ENCODE results near the gene EEFSEC.
A peak's percentile ranks its signal among the peaks of the same experiment; 100 is the strongest.

EEFSEC gene, protein sequence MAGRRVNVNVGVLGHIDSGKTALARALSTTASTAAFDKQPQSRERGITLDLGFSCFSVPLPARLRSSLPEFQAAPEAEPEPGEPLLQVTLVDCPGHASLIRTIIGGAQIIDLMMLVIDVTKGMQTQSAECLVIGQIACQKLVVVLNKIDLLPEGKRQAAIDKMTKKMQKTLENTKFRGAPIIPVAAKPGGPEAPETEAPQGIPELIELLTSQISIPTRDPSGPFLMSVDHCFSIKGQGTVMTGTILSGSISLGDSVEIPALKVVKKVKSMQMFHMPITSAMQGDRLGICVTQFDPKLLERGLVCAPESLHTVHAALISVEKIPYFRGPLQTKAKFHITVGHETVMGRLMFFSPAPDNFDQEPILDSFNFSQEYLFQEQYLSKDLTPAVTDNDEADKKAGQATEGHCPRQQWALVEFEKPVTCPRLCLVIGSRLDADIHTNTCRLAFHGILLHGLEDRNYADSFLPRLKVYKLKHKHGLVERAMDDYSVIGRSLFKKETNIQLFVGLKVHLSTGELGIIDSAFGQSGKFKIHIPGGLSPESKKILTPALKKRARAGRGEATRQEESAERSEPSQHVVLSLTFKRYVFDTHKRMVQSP

DNA sequence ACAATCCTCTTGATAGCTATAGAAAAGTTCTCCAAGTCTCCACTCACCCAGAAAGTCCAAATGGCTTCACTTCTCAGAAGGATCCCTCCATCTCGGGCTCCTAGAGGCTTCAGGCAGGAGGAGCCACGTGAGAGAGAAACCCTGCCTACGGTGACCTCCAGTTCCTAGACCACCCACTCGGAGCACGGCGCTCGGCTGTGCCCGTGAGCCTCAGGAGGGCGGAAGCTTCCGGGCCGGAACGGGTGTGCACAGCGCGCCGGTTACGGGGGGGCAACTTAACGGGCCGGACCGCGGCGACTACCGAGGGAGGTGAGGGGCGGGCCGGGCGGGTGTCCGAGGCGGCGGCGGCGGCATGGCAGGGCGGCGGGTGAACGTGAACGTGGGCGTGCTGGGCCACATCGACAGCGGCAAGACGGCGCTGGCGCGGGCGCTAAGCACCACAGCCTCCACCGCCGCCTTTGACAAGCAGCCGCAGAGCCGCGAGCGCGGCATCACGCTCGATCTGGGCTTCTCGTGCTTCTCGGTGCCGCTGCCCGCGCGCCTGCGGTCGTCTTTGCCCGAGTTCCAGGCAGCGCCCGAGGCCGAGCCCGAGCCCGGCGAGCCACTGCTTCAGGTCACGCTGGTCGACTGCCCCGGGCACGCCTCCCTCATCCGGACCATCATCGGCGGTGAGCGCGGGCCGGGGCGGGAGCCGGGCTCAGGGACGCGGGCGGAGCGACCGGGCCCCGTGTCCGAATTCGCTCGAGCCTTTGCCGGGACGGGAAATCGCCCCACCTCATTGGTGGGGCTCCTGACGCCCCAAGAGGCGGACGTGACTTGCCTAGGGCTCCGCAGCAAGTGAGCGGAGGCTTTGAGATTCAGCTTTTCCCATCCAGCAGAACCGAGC lies at the start of gene EEFSEC:
Gene EEFSEC (plus strand): TSS at position 326 of the 886 bp plus-strand sequence. CDS start 27 bp downstream, at position 353.
- ChIA-PET CTCF (interaction anchor here (0.6 to 1.5 kb wide), 3 partner anchors 58 to 455 kb away, joined by 4 to 5 read pairs (median 4); no protein-coding TSS in a partner anchor), POLR2A (ENCODE audit: low non-redundant PET) (interaction anchor here (0.6 to 1.8 kb wide), 4 partner anchors 9 to 30 kb away, joined by 3 to 7 read pairs (median 5); partner anchors contain the start of gene RUVBL1)
- DNase-seq (ENCODE audit: low spot score), result peak; percentile 73
- peak within 1 kb of the TSS; percentile 88 for H3K27ac ChIP-seq
- TF ChIP-seq, protein P1, sequence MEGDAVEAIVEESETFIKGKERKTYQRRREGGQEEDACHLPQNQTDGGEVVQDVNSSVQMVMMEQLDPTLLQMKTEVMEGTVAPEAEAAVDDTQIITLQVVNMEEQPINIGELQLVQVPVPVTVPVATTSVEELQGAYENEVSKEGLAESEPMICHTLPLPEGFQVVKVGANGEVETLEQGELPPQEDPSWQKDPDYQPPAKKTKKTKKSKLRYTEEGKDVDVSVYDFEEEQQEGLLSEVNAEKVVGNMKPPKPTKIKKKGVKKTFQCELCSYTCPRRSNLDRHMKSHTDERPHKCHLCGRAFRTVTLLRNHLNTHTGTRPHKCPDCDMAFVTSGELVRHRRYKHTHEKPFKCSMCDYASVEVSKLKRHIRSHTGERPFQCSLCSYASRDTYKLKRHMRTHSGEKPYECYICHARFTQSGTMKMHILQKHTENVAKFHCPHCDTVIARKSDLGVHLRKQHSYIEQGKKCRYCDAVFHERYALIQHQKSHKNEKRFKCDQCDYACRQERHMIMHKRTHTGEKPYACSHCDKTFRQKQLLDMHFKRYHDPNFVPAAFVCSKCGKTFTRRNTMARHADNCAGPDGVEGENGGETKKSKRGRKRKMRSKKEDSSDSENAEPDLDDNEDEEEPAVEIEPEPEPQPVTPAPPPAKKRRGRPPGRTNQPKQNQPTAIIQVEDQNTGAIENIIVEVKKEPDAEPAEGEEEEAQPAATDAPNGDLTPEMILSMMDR (conservative IDR thresholded peaks at IDR 0.05; ENCODE audit: low read depth), result no peak

DNA sequence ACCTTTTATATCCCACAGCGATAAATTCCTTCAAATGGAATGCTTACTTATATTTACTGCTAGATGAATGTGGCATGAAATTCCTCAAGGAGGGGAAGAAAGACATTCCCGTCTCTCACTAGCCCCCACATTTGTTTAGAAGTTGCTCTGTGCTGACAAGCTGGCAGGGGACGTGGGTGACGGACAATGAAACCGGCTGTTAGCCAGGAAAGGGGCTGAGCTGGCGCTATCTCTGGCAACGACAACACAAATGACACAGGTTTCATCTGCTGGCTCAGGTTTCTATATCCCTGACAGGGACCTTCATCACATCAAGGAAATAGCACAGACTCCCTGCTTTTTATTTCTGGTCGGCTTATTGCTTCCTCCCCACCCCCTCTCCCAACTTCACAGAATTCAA lies 45.4 kb upstream of the EEFSEC start:
- TF ChIP-seq, protein P1 (conservative IDR thresholded peaks at IDR 0.05; ENCODE audit: low read depth), result no peak
- ChIA-PET CTCF (no interaction called here), POLR2A (ENCODE audit: low non-redundant PET) (no interaction called here)
- H3K27ac ChIP-seq, result no peak overlapping the region
- no peak for DNase-seq (ENCODE audit: low spot score)

DNA sequence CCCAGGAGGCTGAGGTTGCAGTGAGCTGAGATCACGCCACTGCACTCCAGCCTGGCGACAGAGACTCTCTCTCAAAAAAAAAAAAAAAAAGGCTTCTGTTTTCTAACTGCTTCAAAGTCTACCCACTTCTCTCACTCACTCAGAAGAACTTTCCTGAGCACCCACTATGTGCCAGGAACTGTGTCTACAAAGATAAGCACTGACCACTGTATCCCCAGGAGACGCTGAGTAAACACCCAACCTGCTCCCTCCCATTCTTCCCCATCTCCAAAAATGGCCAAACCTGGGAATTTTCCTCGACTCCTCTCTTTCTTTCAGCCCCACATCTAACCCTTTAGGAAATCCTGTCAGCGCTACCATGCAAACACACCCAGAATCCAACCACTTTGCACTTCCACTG lies 42.1 kb upstream of the EEFSEC start:
- no peak for DNase-seq (ENCODE audit: low spot score)
- H3K27ac ChIP-seq, result no peak overlapping the region
- CTCF ChIA-PET, result interaction anchor here (0.7 kb wide), 1 partner anchor 12 kb away, joined by 3 read pairs; no protein-coding TSS in a partner anchor
- POLR2A ChIA-PET (ENCODE audit: low non-redundant PET), result interaction anchor here (0.6 kb wide), 1 partner anchor 14 kb away, joined by 5 read pairs; no protein-coding TSS in a partner anchor
- TF ChIP-seq, protein P1 (conservative IDR thresholded peaks at IDR 0.05; ENCODE audit: low read depth), result no peak

DNA sequence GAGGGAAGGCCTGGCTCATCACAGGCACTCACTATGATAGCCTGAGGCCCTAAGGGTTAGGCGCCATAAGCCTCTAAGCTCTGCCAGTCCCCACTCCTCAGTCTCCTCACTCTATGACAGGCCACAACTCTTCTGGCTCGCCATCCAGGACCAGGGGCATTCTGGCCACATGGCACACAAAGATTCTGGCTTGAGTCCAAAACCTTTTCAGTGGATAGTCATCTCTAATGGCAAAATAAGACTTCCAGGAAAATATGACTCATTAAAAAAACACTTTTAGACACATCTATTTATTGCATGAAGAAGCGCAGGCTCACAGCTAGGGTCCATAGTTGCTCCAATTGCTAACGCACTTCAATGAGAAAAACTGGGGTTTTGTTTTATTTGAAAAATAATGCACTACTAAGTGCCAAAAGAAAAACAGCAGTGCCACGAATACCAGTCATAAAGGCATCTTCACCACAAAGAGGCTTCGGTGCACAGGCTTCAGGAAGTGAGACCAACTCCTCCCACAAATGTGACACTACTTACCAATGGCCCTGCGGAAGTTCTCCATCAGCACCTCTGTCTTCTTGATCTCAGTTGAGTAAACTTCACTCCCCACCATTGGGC lies 40.8 kb upstream of the EEFSEC start:
- ChIA-PET CTCF (interaction anchor here (0.6 to 1.6 kb wide), 3 partner anchors 37 to 881 kb away, joined by 3 to 4 read pairs (median 3); no protein-coding TSS in a partner anchor), POLR2A (ENCODE audit: low non-redundant PET) (no interaction called here)
- peak; percentile 80 for DNase-seq (ENCODE audit: low spot score)

DNA sequence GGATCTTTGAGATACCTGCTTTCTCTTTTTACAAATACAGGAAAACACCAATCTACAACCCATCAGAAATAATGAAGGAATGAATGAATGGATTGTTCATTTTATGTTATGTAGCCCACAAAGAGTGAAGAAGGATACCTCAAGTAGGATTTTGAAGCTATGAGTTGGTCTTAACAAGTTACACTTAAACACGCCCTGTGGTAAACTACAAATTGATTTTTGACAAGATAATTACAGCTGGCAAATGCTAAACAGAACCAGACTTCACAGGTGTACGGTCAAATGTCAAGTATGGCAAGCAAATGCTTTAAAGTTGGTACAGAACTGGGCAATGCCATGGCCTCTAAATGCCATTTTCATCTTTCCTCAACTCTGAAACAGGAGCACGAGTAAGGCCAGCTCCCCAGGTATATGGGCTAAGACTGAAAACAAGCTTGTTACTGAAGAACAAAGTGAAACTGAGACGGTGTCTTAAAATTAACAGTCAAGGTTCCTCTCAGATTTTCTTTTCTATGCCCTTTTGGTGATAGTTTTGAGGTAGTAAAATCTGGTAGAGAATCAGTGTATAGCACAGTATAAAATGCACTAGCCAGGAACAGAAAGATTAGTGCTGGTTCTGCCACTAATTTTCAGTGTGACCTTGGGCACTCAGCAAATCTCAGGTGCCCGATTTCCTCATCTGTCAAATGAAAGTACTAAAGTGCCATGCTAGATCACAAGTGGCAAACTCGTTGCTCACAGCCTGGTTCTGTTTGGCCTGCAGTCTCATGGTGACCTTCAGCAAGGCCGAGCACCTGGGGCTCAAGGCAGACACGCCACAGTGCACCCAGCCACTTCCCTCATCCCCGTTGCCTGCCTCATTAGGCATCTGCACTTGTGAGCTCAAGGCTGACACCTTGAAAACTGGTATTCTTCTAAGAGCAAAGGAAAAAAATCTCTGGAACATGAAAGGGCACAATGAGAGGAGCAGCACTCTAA lies 39.2 kb upstream of the EEFSEC start:
- no peak overlapping the region for H3K27ac ChIP-seq
- CTCF ChIA-PET, result no interaction called here
- TF ChIP-seq, protein P1 (conservative IDR thresholded peaks at IDR 0.05; ENCODE audit: low read depth), result no peak
- POLR2A ChIA-PET (ENCODE audit: low non-redundant PET), result no interaction called here
- DNase-seq (ENCODE audit: low spot score), result no peak

More for the DNA sequence above, 40.8 kb upstream of the EEFSEC start:
- peak overlapping the region; percentile 52 for H3K27ac ChIP-seq
- TF ChIP-seq, protein P1 (conservative IDR thresholded peaks at IDR 0.05; ENCODE audit: low read depth), result no peak

All from RWPE1 (cell line).